Stomach (tissue), 9 donors: ENCODE results near the gene ZFHX2. TPM values are rescaled to one million over a fixed set of nuclear protein-coding genes. Genes with fewer than 3 reads are reported as not detected.

ENCODE experiments used
- DNase-seq, 2 donors: peaks; one replicate each; pipeline versions ENCODE4 v3.0.0 to v3.0.0-alpha.2; 2013 to 2019
- H3K27ac ChIP-seq, 5 donors: fragments of 200-600 bp in 4 of 5; sonication (generic) in 4 of 5; one replicate each; pipeline ENCODE4 v1.5.1; 2013 to 2019; ENCODE audit warnings: mild to moderate bottlenecking in 1 of 5, moderate library complexity in 1 of 5
- H3K27me3 ChIP-seq, 3 donors: fragments of 200-600 bp; sonication (generic); one replicate each; pipeline ENCODE4 v1.5.1; 2017 to 2019; ENCODE audit warnings: mixed run types in 1 of 3
- H3K36me3 ChIP-seq, 4 donors: fragments of 200-600 bp; sonication (generic); 1 replicate in 3 of 4; 2 replicates in 1 of 4; pipeline ENCODE4 v1.5.1; 2016 to 2019
- H3K4me1 ChIP-seq, 4 donors: fragments of 200-600 bp; sonication (generic); one replicate each; pipeline ENCODE4 v1.5.1; 2016 to 2019
- H3K4me3 ChIP-seq, 4 donors: fragments of 200-600 bp; sonication (generic) in 3 of 4; one replicate each; pipeline ENCODE4 v1.5.1; 2016 to 2019; ENCODE audit warnings: mild to moderate bottlenecking in 1 of 4
- H3K9me3 ChIP-seq, 4 donors: fragments of 200-600 bp; sonication (generic); one replicate each; pipeline ENCODE4 v1.5.1; 2016 to 2019
- CTCF ChIP-seq, 7 experiments: fragments of 450-650 bp in 4 of 7; fragments of 200-600 bp in 3 of 7; sonication (generic) in 3 of 7; IDR thresholded peaks; one replicate each; pipeline ENCODE4 v1.5.1; 2016 to 2019; ENCODE audit warnings: antibody characterized with exemption in 7 of 7, control low read depth in 2 of 7, mild to moderate bottlenecking in 1 of 7
- EP300 ChIP-seq: sonication (generic); formaldehyde crosslinking; IDR thresholded peaks from one replicate; pipeline ENCODE4 v1.6.1; 2017; ENCODE audit warnings: antibody characterized with exemption
- POLR2A ChIP-seq, 4 donors: fragments of 450-650 bp; IDR thresholded peaks; one replicate each; pipeline ENCODE4 v1.6.1; 2016; ENCODE audit warnings: antibody characterized with exemption in 4 of 4, control low read depth in 2 of 4, mild to moderate bottlenecking in 1 of 4, moderate library complexity in 1 of 4
- POLR2AphosphoS5 ChIP-seq, 3 donors: sonication (generic); formaldehyde crosslinking; IDR thresholded peaks; one replicate each; pipeline ENCODE4 v1.6.1; 2016; ENCODE audit warnings: antibody characterized with exemption in 3 of 3
- WGBS, 5 donors: extraction: QIAGEN DNeasy Blood & Tissue Kit in 3 of 5; methylation state at CpG; one replicate each; pipeline versions ENCODE4 v1.1.5 to v1.1.7; 2013 to 2018; 5-methylcytosine and 5-hydroxymethylcytosine counted together
- intact Hi-C: fragments of 100-400 bp; cut with DNase I; formaldehyde crosslinking; loops from one replicate; pipeline ENCODE4 v1.15.1; 2023; ENCODE audit warnings: low total_unique reads
- polyA plus RNA-seq, 3 donors: library from polyadenylated mRNA; stranded (reverse); fragments of 200-250 nt; gene quantifications; one replicate each; pipeline ENCODE4 v1.2.3, GENCODE V29; 2013
- total RNA-seq, 5 donors: library from RNA; depleted of rRNA; stranded (reverse); fragments of >200 nt; gene quantifications; one replicate each; pipeline versions ENCODE4 v1.1.0 to v1.2.3, GENCODE V29; 2014 to 2016
- donor health status: healthy with polysubstance abuse.
- donor health status: Bipolar disorder and iron deficiency.
- donor health status: healthy.

The ZFHX2 gene
- total and polyA plus RNA-seq, 8 donors, result under 0.01 to 2.9 (median 0.68) TPM; not detected in 1

GRCh38 chr14:23482823-23483148, 68.8 kb downstream of the ZFHX2 start:
- intact Hi-C loops, result loop anchor here (2.0 kb wide), 1 partner anchor 84 kb away; the partner anchor contains the start of gene AP1G2
- Histone ChIP-seq H3K27me3 (no peaks in the 10 kb centered on the region), H3K4me3 (no peak overlapping the region), H3K36me3 (peaks cover 11 to 84% (median 73%) of the 10 kb centered on the region in 4 donors), H3K27ac (no peak overlapping the region), H3K4me1 (peaks cover 0 to 5% (median 0%) of the 10 kb centered on the region in 4 donors), H3K9me3 (no peaks in the 10 kb centered on the region)
- no peak for DNase-seq
- TF ChIP-seq POLR2AphosphoS5 (IDR thresholded peaks at IDR 0.05) (no peak), EP300 (no peak), POLR2A (IDR thresholded peaks at IDR 0.05) (no peak), CTCF (IDR thresholded peaks at IDR 0.05) (no peak)

GRCh38 chr14:23481979-23482822, 69.4 kb downstream of the ZFHX2 start:
- peak in 1 of 2 donors; percentile 40 for DNase-seq
- no peak for TF ChIP-seq CTCF (IDR thresholded peaks at IDR 0.05)
- no peak for TF ChIP-seq POLR2A (IDR thresholded peaks at IDR 0.05)
- TF ChIP-seq EP300, result no peak
- no peak for TF ChIP-seq POLR2AphosphoS5 (IDR thresholded peaks at IDR 0.05)
- WGBS, 5 donors, result 59 to 79% (median 64%) methylated on average over 7 of the region's 7 CpGs

GRCh38 chr14:23481362-23481970, 70.1 kb downstream of the ZFHX2 start:
- TF ChIP-seq POLR2A (IDR thresholded peaks at IDR 0.05), result no peak
- no peak for TF ChIP-seq POLR2AphosphoS5 (IDR thresholded peaks at IDR 0.05)
- no peak for TF ChIP-seq EP300
- no peak for TF ChIP-seq CTCF (IDR thresholded peaks at IDR 0.05)
- intact Hi-C loops, result no loop called here
- Histone ChIP-seq H3K4me1 (peaks cover 0 to 5% (median 0%) of the 10 kb centered on the region in 4 donors), H3K4me3 (no peak overlapping the region), H3K9me3 (no peaks in the 10 kb centered on the region), H3K36me3 (peaks cover 24 to 90% (median 74%) of the 10 kb centered on the region in 4 donors), H3K27me3 (no peaks in the 10 kb centered on the region), H3K27ac (no peak overlapping the region)
- DNase-seq, result peak in 1 of 2 donors; percentile 52
- WGBS, 5 donors, result 62 to 72% (median 71%) methylated on average over 3 of the region's 3 CpGs

More at GRCh38 chr14:23481979-23482822, 69.4 kb downstream of the ZFHX2 start:
- Histone ChIP-seq H3K27me3 (no peaks in the 10 kb centered on the region), H3K4me3 (no peak overlapping the region), H3K36me3 (peaks cover 17 to 90% (median 74%) of the 10 kb centered on the region in 4 donors), H3K9me3 (no peaks in the 10 kb centered on the region), H3K27ac (no peak overlapping the region), H3K4me1 (peaks cover 0 to 5% (median 0%) of the 10 kb centered on the region in 4 donors)
- intact Hi-C loops, result loop anchor here (2.0 kb wide), 1 partner anchor 85 kb away; the partner anchor contains the start of gene AP1G2

GRCh38 chr14:23478109-23478759, 73.3 kb downstream of the ZFHX2 start:
- H3K4me1 ChIP-seq, result peaks cover 0 to 5% (median 0%) of the 10 kb centered on the region in 4 donors
- no peak overlapping the region for H3K4me3 ChIP-seq
- WGBS, 5 donors, result 18 to 34% (median 26%) methylated on average over 5 of the region's 5 CpGs
- H3K27ac ChIP-seq, result peak overlapping the region in 1 of 5 donors; percentile 10
- intact Hi-C loops, result no loop called here
- no peaks in the 10 kb centered on the region for H3K9me3 ChIP-seq
- DNase-seq, result peak; percentile 68 to 86
- no peaks in the 10 kb centered on the region for H3K27me3 ChIP-seq
- TF ChIP-seq EP300 (no peak), CTCF (IDR thresholded peaks at IDR 0.05) (peak in 5 of 7 experiments; percentile 45 to 80 (median 65)), POLR2AphosphoS5 (IDR thresholded peaks at IDR 0.05) (no peak), POLR2A (IDR thresholded peaks at IDR 0.05) (no peak)
- H3K36me3 ChIP-seq, result peaks cover 49 to 90% (median 79%) of the 10 kb centered on the region in 4 donors
